GM12878 (cell line): ENCODE measurements around the gene TXNRD1. TPM values are rescaled to one million over a fixed set of nuclear protein-coding genes. Genes with fewer than 3 reads are reported as not detected.
A peak's percentile ranks its signal among the peaks of the same experiment; 100 is the strongest.

Source experiments
- BCL11A ChIP-seq: IDR thresholded peaks from 2 replicates; pipeline ENCODE4 v1.6.1; 2011; ENCODE audit warnings: low read depth, low read length
- GATAD2B ChIP-seq: fragments of 450-650 bp; conservative IDR thresholded peaks from 2 replicates; pipeline ENCODE4 v1.6.1; 2017; ENCODE audit warnings: low read depth, mild to moderate bottlenecking, moderate library complexity
- HDAC6 ChIP-seq: fragments of 200-600 bp; sonication (generic); IDR thresholded peaks from one replicate; pipeline ENCODE4 v1.8.0; 2017; ENCODE audit warnings: antibody characterized with exemption; ENCODE audit not compliant: unreplicated experiment
- MAX ChIP-seq: IDR thresholded peaks from 2 replicates; pipeline ENCODE4 v1.6.1; 2012; ENCODE audit warnings: low read depth, low read length, improper control_type of control experiment
- MYC ChIP-seq: IDR thresholded peaks from 2 replicates; pipeline ENCODE4 v1.6.1; 2011; ENCODE audit warnings: mild to moderate bottlenecking, low read length, moderate library complexity, inconsistent platforms; ENCODE audit not compliant: insufficient read depth, insufficient replicate concordance, insufficient read length, severe bottlenecking
- NFYB ChIP-seq: IDR thresholded peaks from 2 replicates; pipeline ENCODE4 v1.6.1; 2011; ENCODE audit warnings: low read depth, mild to moderate bottlenecking, low read length, improper control_type of control experiment, moderate library complexity; ENCODE audit not compliant: insufficient read depth
- PML ChIP-seq: IDR thresholded peaks from 2 replicates; pipeline ENCODE4 v1.6.1; 2012; ENCODE audit warnings: low read length, inconsistent platforms
- POU2F2 ChIP-seq: IDR thresholded peaks from 3 replicates; pipeline ENCODE4 v1.6.1; 2011; ENCODE audit warnings: low read depth, mild to moderate bottlenecking, low read length, borderline replicate concordance
- REST ChIP-seq: IDR thresholded peaks from 2 replicates; pipeline ENCODE4 v1.6.1; 2012; ENCODE audit warnings: mild to moderate bottlenecking, low read depth, low read length
- ZNF687 ChIP-seq: fragments of 450-650 bp; IDR thresholded peaks from 2 replicates; pipeline ENCODE4 v1.6.1; 2017; ENCODE audit warnings: mild to moderate bottlenecking, moderate library complexity
- polyA plus RNA-seq, 11 experiments: library from polyadenylated mRNA; depleted of rRNA in 4 of 11; unstranded in 6 of 11; stranded (reverse) in 5 of 11; fragments of >200 nt; fragmentation: Nextera tagmentation in 4 of 11; fragmentation: Illumina TruSeq in 1 of 11; extraction: Ambion mirVana in 4 of 11; extraction: Trizol in 1 of 11; gene quantifications; 1 replicate in 1 of 11; 2 replicates in 10 of 11; pipeline versions ENCODE4 v1.2.1 to v1.2.3, GENCODE V29; 2011 to 2016; ENCODE audit warnings: inconsistent platforms in 2 of 11, missing spikeins in 2 of 11, low read depth in 1 of 11
- total RNA-seq, 4 experiments: library from RNA; depleted of rRNA in 3 of 4; stranded (reverse); fragments of >200 nt in 3 of 4; fragmentation: Illumina TruSeq in 1 of 4; extraction: Trizol in 1 of 4; gene quantifications; 2 replicates each; pipeline versions ENCODE4 v1.2.1 to v1.2.3, GENCODE V29; 2013 to 2021

TXNRD1 gene
- total and polyA plus RNA-seq, 10 of the 15 experiments (the other 5 are each of a cell fraction or from before 2014, with no cell fraction given) = 52.6 to 84.6 (median 67.8) TPM

- TF ChIP-seq REST = no peak
- no peak for TF ChIP-seq HDAC6
- no peak for TF ChIP-seq ZNF687
- no peak for TF ChIP-seq MAX
- TF ChIP-seq PML = no peak
- TF ChIP-seq MYC = no peak
- TF ChIP-seq BCL11A = peak; percentile 23; the same call in 1 of the 2 replicates
- TF ChIP-seq NFYB = peak; percentile 39; the same call in 1 of the 2 replicates
- TF ChIP-seq POU2F2 = no peak
- TF ChIP-seq GATAD2B = no peak
Observed at GRCh38 chr12:104175726-104176247, 39.8 kb upstream of the TXNRD1 start (continued).
